Adrenal gland (tissue), 12 donors: ENCODE measurements around the gene NUMBL. TPM values are rescaled to one million over a fixed set of nuclear protein-coding genes. Genes with fewer than 3 reads are reported as not detected.
"Not testable (repeated sequence)": the region's sequence is repeated elsewhere in the genome, so short reads cannot be mapped to it uniquely, and the experiment has no call there.

Source experiments
- DNase-seq, 7 donors: peaks; one replicate each; pipeline ENCODE4 v3.0.0-alpha.2; 2019 to 2020
- H3K27ac ChIP-seq, 5 donors: fragments of 200-600 bp; sonication (generic) in 4 of 5; 1 replicate in 3 of 5; 2 replicates in 2 of 5; pipeline versions ENCODE4 v1.5.1 to v1.8.0; 2016 to 2020; ENCODE audit warnings: mild to moderate bottlenecking in 1 of 5
- H3K27me3 ChIP-seq: fragments of 200-600 bp; 2 replicates; pipeline ENCODE4 v1.8.0; 2021
- H3K36me3 ChIP-seq, 2 donors: fragments of 200-600 bp; replicated peaks in 1 of 2; 1 replicate in 1 of 2; 2 replicates in 1 of 2; pipeline versions ENCODE4 v1.5.1 to v1.8.0; 2018 to 2022
- H3K4me1 ChIP-seq, 2 donors: fragments of 200-600 bp; replicated peaks in 1 of 2; 1 replicate in 1 of 2; 2 replicates in 1 of 2; pipeline versions ENCODE4 v1.5.1 to v1.8.0; 2018 to 2021
- H3K4me3 ChIP-seq, 4 donors: fragments of 200-600 bp; sonication (generic) in 3 of 4; one replicate each; pipeline ENCODE4 v1.5.1; 2016 to 2018
- H3K9me3 ChIP-seq, 3 donors: fragments of 200-600 bp; sonication (generic) in 1 of 3; replicated peaks in 1 of 3; 1 replicate in 2 of 3; 2 replicates in 1 of 3; pipeline versions ENCODE4 v1.5.1 to v1.8.0; 2016 to 2021
- CTCF ChIP-seq, 6 experiments: fragments of 450-650 bp in 4 of 6; fragments of 200-600 bp in 2 of 6; sonication (generic) in 1 of 6; IDR thresholded peaks; 1 replicate in 5 of 6; 2 replicates in 1 of 6; pipeline versions ENCODE4 v1.5.1 to v1.8.0; 2016 to 2021; ENCODE audit warnings: antibody characterized with exemption in 6 of 6, mild to moderate bottlenecking in 2 of 6, moderate library complexity in 1 of 6
- POLR2A ChIP-seq, 2 donors: fragments of 450-650 bp; IDR thresholded peaks; one replicate each; pipeline ENCODE4 v1.6.1; 2017; ENCODE audit warnings: antibody characterized with exemption in 2 of 2, mild to moderate bottlenecking in 2 of 2, moderate library complexity in 1 of 2
- WGBS, 4 donors: extraction: QIAGEN DNeasy Blood & Tissue Kit in 2 of 4; methylation state at CpG; one replicate each; pipeline versions ENCODE4 v1.1.5 to v1.1.7; 2013 to 2017; 5-methylcytosine and 5-hydroxymethylcytosine counted together
- intact Hi-C, 2 donors: fragments of 100-400 bp; cut with DNase I; formaldehyde crosslinking; loops; one replicate each; pipeline versions ENCODE4 v1.14.1 to v1.15.0; 2022 to 2023
- polyA plus RNA-seq, 3 donors: library from polyadenylated mRNA; stranded (reverse); fragments of 200-250 nt in 2 of 3; fragments of 350-450 nt in 1 of 3; fragmentation: Illumina TruSeq in 1 of 3; extraction: RNeasy Lipid Tissue Mini Kit (QIAGEN cat#74804) in 1 of 3; gene quantifications; one replicate each; pipeline ENCODE4 v1.2.3, GENCODE V29; 2013 to 2014
- total RNA-seq, 9 donors: library from RNA; depleted of rRNA in 4 of 9; stranded (reverse); fragments of >200 nt in 4 of 9; fragments of 120-200 nt in 1 of 9; fragmentation: NEBNext Ultra II Directional in 1 of 9; extraction: Animal tissue kit (Norgen Biotek cat#: 25700) in 1 of 9; gene quantifications; one replicate each; pipeline versions ENCODE4 v1.1.0 to v1.2.4, GENCODE V29; 2013 to 2023
- donor health status: healthy with polysubstance abuse.
- donor health status: Bipolar disorder and iron deficiency.
- donor health status: DM: yes; HTN: yes; CAD: no.
- donor health status: DM: no; HTN: no; CAD: no.
- donor health status: DM: no; HTN: no; CAD: no.
- donor health status: DM: yes; HTN: yes; CAD: no.

Gene NUMBL
- total and polyA plus RNA-seq, 12 donors = 3.2 to 60.6 (median 30.0) TPM

- no peak for DNase-seq
- H3K27me3 ChIP-seq = no peaks in the 10 kb centered on the region
- no peak overlapping the region for H3K27ac ChIP-seq
- intact Hi-C loops = no loop called here
- TF ChIP-seq CTCF (IDR thresholded peaks at IDR 0.05) = no peak
- TF ChIP-seq POLR2A (IDR thresholded peaks at IDR 0.05) = no peak
- WGBS, 4 donors = 84 to 95% (median 87%) methylated on average over 9 of the region's 9 CpGs
- H3K4me3 ChIP-seq = no peak overlapping the region
- H3K36me3 ChIP-seq = peaks cover 0 to 90% of the 10 kb centered on the region in 2 donors
- no peaks in the 10 kb centered on the region for H3K4me1 ChIP-seq
- no peaks in the 10 kb centered on the region for H3K9me3 ChIP-seq
Observed at GRCh38 chr19:40736661-40737060, 46.2 kb upstream of the NUMBL start.

GRCh38 chr19:40735013-40735771, 44.7 kb upstream of the NUMBL start:
- Histone ChIP-seq H3K36me3 (peaks cover 0 to 97% of the 10 kb centered on the region in 2 donors), H3K27me3 (no peaks in the 10 kb centered on the region), H3K9me3 (no peaks in the 10 kb centered on the region), H3K4me1 (no peaks in the 10 kb centered on the region), H3K27ac (no peak overlapping the region), H3K4me3 (no peak overlapping the region)
- no peak for DNase-seq
- intact Hi-C loops = no loop called here
- 90 to 93% (median 91%) methylated on average over 8 to 11 of the region's 11 CpGs for WGBS, 4 donors
- TF ChIP-seq CTCF (IDR thresholded peaks at IDR 0.05) = no peak
- no peak for TF ChIP-seq POLR2A (IDR thresholded peaks at IDR 0.05)

GRCh38 chr19:40733149-40733548, 42.7 kb upstream of the NUMBL start:
- DNase-seq = no peak
- Histone ChIP-seq H3K27ac (no peak overlapping the region), H3K36me3 (peaks cover 0 to 97% of the 10 kb centered on the region in 2 donors), H3K4me3 (no peak overlapping the region), H3K27me3 (no peaks in the 10 kb centered on the region), H3K4me1 (no peaks in the 10 kb centered on the region), H3K9me3 (no peaks in the 10 kb centered on the region)
- 90 to 94% (median 91%) methylated on average over 9 to 13 of the region's 13 CpGs for WGBS, 4 donors
- TF ChIP-seq POLR2A (IDR thresholded peaks at IDR 0.05) (no peak), CTCF (IDR thresholded peaks at IDR 0.05) (no peak)
- intact Hi-C loops = no loop called here

- H3K27me3 ChIP-seq, intact Hi-C loops, H3K4me1 ChIP-seq, H3K27ac ChIP-seq, H3K4me3 ChIP-seq, H3K9me3 ChIP-seq, DNase-seq: not testable (repeated sequence)
- peaks cover 0 to 99% of the 10 kb centered on the region in 2 donors for H3K36me3 ChIP-seq
- 94 to 98% (median 96%) methylated on average over 16 of the region's 16 CpGs for WGBS, 4 donors
Observed at GRCh38 chr19:40732304-40732703, 41.9 kb upstream of the NUMBL start.

- H3K36me3 ChIP-seq = peaks cover 0 to 100% of the 10 kb centered on the region in 2 donors
- H3K27me3 ChIP-seq, H3K4me1 ChIP-seq, H3K9me3 ChIP-seq, intact Hi-C loops, DNase-seq, H3K4me3 ChIP-seq, H3K27ac ChIP-seq: not testable (repeated sequence)
- WGBS, 4 donors = 90 to 96% (median 94%) methylated on average over 5 of the region's 5 CpGs
Observed at GRCh38 chr19:40730065-40730464, 39.6 kb upstream of the NUMBL start.
